Measurements from ENCODE around the gene NOTUM.
A peak's percentile ranks its signal among the peaks of the same experiment; 100 is the strongest.

NOTUM gene

GRCh38 chr17:81976332-81977210 is 15.6 kb upstream of the NOTUM start:
- no peak for DNase-seq

GRCh38 chr17:81973432-81973831 is 12.4 kb upstream of the NOTUM start:
- DNase-seq: no peak

- no peak for DNase-seq
These were observed 8.1 kb upstream of the NOTUM start for GRCh38 chr17:81968850-81969812.

- DNase-seq: no peak
These were observed 7.4 kb upstream of the NOTUM start for GRCh38 chr17:81968396-81968745.

GRCh38 chr17:81967533-81968395 is 6.8 kb upstream of the NOTUM start:
- peak; percentile 90 for DNase-seq

GRCh38 chr17:81967244-81967532 is 6.2 kb upstream of the NOTUM start:
- DNase-seq: no peak

- DNase-seq: peak; percentile 84
These were observed 5.6 kb upstream of the NOTUM start for GRCh38 chr17:81966343-81967243.

GRCh38 chr17:81964081-81964849 is 3.3 kb upstream of the NOTUM start:
- no peak for DNase-seq

GRCh38 chr17:81962499-81963441 is 1.8 kb upstream of the NOTUM start:
- DNase-seq: no peak

- no peak for DNase-seq
These were observed 823 bp upstream of the NOTUM start for GRCh38 chr17:81961521-81962498.

GRCh38 chr17:81960130-81960958 is 643 bp downstream of the NOTUM start:
- DNase-seq: no peak

GRCh38 chr17:81959362-81960129 is 1.4 kb downstream of the NOTUM start:
- no peak for DNase-seq

- no peak for DNase-seq
These were observed 2.2 kb downstream of the NOTUM start for GRCh38 chr17:81958633-81959342.

GRCh38 chr17:81957691-81958432 is 3.1 kb downstream of the NOTUM start:
- no peak for DNase-seq

Measured in NCI-H524 treated with DMSO at 0.1 percent for 48 hours (cell line).